ENCODE data around the gene OGFR. TPM values are rescaled to one million over a fixed set of nuclear protein-coding genes. Genes with fewer than 3 reads are reported as not detected.

Gene OGFR
- polyA plus RNA-seq, 3 donors = 47.8 to 114 (median 79.3) TPM

- H3K36me3 Mint-ChIP-seq = peaks cover 42 to 58% of the 10 kb centered on the region in 2 donors
- peak overlapping the region in 1 of 2 donors; percentile 53 for H3K4me3 Mint-ChIP-seq
- peaks cover 13 to 35% of the 10 kb centered on the region in 2 donors for H3K27me3 ChIP-seq (ENCODE audit: control insufficient read depth in 2 of 2, insufficient read depth in 2 of 2, low read length in 2 of 2)
- peaks cover 95% of the 10 kb centered on the region for H4K20me1 ChIP-seq (ENCODE audit: insufficient read depth, low read length)
- H3K9ac ChIP-seq (ENCODE audit: insufficient read depth, low read length, poor library complexity, severe bottlenecking) = no peak overlapping the region
- H3K9me3 Mint-ChIP-seq = peaks cover 0 to 7% (median 0%) of the 10 kb centered on the region in 7 donors
- TF ChIP-seq, protein P1, sequence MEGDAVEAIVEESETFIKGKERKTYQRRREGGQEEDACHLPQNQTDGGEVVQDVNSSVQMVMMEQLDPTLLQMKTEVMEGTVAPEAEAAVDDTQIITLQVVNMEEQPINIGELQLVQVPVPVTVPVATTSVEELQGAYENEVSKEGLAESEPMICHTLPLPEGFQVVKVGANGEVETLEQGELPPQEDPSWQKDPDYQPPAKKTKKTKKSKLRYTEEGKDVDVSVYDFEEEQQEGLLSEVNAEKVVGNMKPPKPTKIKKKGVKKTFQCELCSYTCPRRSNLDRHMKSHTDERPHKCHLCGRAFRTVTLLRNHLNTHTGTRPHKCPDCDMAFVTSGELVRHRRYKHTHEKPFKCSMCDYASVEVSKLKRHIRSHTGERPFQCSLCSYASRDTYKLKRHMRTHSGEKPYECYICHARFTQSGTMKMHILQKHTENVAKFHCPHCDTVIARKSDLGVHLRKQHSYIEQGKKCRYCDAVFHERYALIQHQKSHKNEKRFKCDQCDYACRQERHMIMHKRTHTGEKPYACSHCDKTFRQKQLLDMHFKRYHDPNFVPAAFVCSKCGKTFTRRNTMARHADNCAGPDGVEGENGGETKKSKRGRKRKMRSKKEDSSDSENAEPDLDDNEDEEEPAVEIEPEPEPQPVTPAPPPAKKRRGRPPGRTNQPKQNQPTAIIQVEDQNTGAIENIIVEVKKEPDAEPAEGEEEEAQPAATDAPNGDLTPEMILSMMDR (IDR thresholded peaks at IDR 0.05) = no peak
- H3K4me2 ChIP-seq (replicated peaks; ENCODE audit: extremely low read depth, low read length, poor library complexity, severe bottlenecking) = no peak overlapping the region
- H3K27ac ChIP-seq (ENCODE audit: low read depth in 1 of 2, low read length in 2 of 2) = no peak overlapping the region
- intact Hi-C loops (cut with micrococcal nuclease) = loop anchor here in 1 of 2 donors (5.0 kb wide), 1 partner anchor 311 kb away; no protein-coding TSS in a partner anchor
- WGBS (ENCODE audit: insufficient coverage) = 100% methylated on average over 6 of the region's 11 CpGs
- peak overlapping the region in 1 of 7 donors; percentile 6 for H3K27ac Mint-ChIP-seq
- H3K9me3 ChIP-seq (replicated peaks in 1 of 2; ENCODE audit: control insufficient read depth in 1 of 2, insufficient read depth in 1 of 2, low read length in 2 of 2) = no peaks in the 10 kb centered on the region
- peaks cover 24% of the 10 kb centered on the region for H3K79me2 ChIP-seq (ENCODE audit: insufficient read depth, low read length)
- no peak overlapping the region for H2AFZ ChIP-seq (ENCODE audit: insufficient read depth, low read depth, low read length, poor library complexity, severe bottlenecking)
- peaks cover 30 to 54% (median 33%) of the 10 kb centered on the region in 3 donors for H3K27me3 Mint-ChIP-seq (ENCODE audit: low read depth in 3 of 3)
- H3K4me1 Mint-ChIP-seq = peaks cover 26% of the 10 kb centered on the region
- no peak for DNase-seq
- H3K4me3 ChIP-seq (replicated peaks in 1 of 3; ENCODE audit: low read depth in 2 of 3, low read length in 3 of 3) = no peak overlapping the region
- peaks cover 53 to 63% of the 10 kb centered on the region in 2 donors for H3K36me3 ChIP-seq (replicated peaks in 1 of 2; ENCODE audit: control insufficient read depth in 1 of 2, insufficient read depth in 2 of 2, low read length in 2 of 2)
- H3K4me1 ChIP-seq (ENCODE audit: control insufficient read depth in 1 of 2, insufficient read depth in 2 of 2, low read length in 2 of 2) = peaks cover 16 to 38% of the 10 kb centered on the region in 2 donors
These were observed 8.2 kb downstream of the OGFR start for GRCh38 chr20:62812907-62813200.

DNA sequence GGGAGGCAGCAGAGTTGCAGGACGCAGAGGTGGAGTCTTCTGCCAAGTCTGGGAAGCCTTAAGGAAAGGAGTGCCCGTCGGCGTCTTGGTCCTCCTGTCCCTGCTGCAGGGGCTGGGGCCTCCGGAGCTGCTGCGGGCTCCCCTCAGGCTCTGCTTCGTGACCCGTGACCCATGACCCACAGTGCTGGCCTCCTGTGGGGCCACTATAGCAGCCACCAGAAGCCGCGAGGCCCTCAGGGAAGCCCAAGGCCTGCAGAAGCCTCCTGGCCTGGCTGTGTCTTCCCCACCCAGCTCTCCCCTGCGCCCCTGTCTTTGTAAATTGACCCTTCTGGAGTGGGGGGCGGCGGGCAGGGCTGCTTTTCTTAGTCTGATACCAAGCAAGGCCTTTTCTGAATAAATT lies 9.0 kb downstream of the OGFR start:
- no peak overlapping the region for H3K27ac ChIP-seq (ENCODE audit: low read depth in 1 of 2, low read length in 2 of 2)
- no peak overlapping the region for H3K4me3 ChIP-seq (replicated peaks in 1 of 3; ENCODE audit: low read depth in 2 of 3, low read length in 3 of 3)
- H3K9ac ChIP-seq (ENCODE audit: insufficient read depth, low read length, poor library complexity, severe bottlenecking) = no peak overlapping the region
- H3K36me3 ChIP-seq (replicated peaks in 1 of 2; ENCODE audit: control insufficient read depth in 1 of 2, insufficient read depth in 2 of 2, low read length in 2 of 2) = peaks cover 45 to 55% of the 10 kb centered on the region in 2 donors
- peaks cover 9 to 32% of the 10 kb centered on the region in 2 donors for H3K4me1 ChIP-seq (ENCODE audit: control insufficient read depth in 1 of 2, insufficient read depth in 2 of 2, low read length in 2 of 2)
- Mint-ChIP-seq H3K36me3 (peaks cover 37 to 50% of the 10 kb centered on the region in 2 donors), H3K27ac (no peak overlapping the region), H3K4me1 (peaks cover 21% of the 10 kb centered on the region), H3K27me3 (ENCODE audit: low read depth in 3 of 3) (peaks cover 38 to 61% (median 40%) of the 10 kb centered on the region in 3 donors), H3K4me3 (no peak overlapping the region), H3K9me3 (peaks cover 0 to 13% (median 0%) of the 10 kb centered on the region in 7 donors)
- no peaks in the 10 kb centered on the region for H3K9me3 ChIP-seq (replicated peaks in 1 of 2; ENCODE audit: control insufficient read depth in 1 of 2, insufficient read depth in 1 of 2, low read length in 2 of 2)
- 100% methylated on average over 4 of the region's 13 CpGs for WGBS (ENCODE audit: insufficient coverage)
- no peak overlapping the region for H2AFZ ChIP-seq (ENCODE audit: insufficient read depth, low read depth, low read length, poor library complexity, severe bottlenecking)
- peaks cover 17% of the 10 kb centered on the region for H3K79me2 ChIP-seq (ENCODE audit: insufficient read depth, low read length)
- H3K27me3 ChIP-seq (ENCODE audit: control insufficient read depth in 2 of 2, insufficient read depth in 2 of 2, low read length in 2 of 2) = peaks cover 19 to 43% of the 10 kb centered on the region in 2 donors
- peaks cover 87% of the 10 kb centered on the region for H4K20me1 ChIP-seq (ENCODE audit: insufficient read depth, low read length)
- DNase-seq = no peak
- H3K4me2 ChIP-seq (replicated peaks; ENCODE audit: extremely low read depth, low read length, poor library complexity, severe bottlenecking) = no peak overlapping the region
- intact Hi-C loops (cut with micrococcal nuclease) = loop anchor here in 1 of 2 donors (5.0 kb wide), 1 partner anchor 311 kb away; no protein-coding TSS in a partner anchor
- TF ChIP-seq, protein P1 (IDR thresholded peaks at IDR 0.05) = no peak
